NAMALWA (cell line): ENCODE results near the gene NBAS.

Experiments used
- DNase-seq: peaks from one replicate; pipeline ENCODE4 v3.0.0-alpha.2; 2015; ENCODE audit warnings: low spot score

Gene NBAS

DNA sequence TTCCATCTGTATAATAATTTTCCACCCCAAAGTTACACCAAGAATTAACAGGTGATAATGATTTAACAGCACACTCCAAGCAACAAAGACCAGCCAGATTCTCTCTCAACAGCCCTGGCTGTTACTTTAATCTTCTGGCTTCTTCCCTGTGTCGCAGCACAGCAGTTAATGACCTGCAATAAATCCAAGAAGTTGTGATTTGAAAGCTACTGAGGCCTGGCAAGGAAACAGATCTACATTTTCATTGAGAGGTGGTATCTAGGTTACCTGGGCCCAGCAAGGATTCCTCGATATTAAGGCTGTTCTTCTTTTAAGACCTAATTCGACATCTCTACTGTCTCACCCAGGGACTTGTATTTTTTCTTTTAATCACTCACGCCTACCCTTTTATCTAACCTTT, 433.8 kb downstream of the NBAS start:
- DNase-seq: no peak

DNA sequence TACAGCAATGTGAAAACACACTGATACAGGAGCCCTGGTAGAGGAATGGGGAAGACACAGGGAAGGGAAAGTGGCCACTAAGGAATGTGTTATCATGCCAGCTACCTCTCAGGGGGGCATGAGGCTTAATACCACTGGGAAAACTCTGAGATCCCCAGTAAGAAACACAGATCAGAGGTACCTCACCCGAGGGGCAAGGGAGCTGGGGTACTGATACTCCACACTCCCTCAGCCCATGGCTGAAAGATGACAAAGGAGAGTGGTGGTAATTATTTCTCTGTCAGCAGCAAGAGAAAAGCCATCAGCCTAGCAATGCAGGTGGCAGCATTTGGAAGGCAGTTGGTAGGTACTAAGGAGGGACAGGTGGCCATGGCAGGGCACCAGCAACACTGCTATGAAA, 434.8 kb downstream of the NBAS start:
- DNase-seq: no peak

DNA sequence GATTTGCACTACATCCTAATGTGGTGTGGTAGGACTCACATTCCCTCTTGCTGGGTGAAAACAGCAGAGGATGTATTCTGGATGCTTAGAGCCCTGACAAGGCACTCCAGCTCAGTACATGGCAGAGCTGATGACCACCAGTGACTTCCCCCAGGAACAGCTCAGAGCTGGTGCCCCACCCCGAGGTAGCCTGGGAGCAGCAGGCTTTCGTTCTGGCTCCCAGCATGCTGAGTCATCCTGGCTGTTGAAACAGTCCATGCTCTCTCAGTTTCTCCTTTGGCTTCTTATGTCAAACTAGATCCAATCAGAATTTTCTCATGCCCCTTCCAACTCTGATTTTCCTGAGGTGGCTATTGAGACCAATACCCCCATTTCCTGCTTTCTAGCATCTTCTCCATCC, 438.2 kb downstream of the NBAS start:
- no peak for DNase-seq

DNA sequence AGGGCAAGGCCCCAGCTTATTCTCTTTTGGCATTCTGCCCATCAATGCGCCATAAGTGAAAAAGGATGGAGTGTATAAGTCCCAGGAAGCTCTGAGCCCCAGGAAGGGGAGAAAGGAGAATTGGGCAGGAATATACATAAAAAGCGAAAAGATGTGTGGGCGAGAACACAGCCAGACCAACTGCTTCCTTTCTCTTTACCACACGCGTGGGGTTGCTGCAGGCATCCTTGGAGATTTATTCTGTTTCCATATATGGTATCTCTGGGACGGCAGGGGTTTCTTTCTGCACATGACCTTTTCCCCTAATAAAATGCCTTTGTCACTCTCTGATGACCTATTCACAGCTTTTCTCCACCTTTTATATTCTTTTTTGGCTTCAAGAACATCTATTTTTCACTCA, 440.5 kb downstream of the NBAS start:
- no peak for DNase-seq

DNA sequence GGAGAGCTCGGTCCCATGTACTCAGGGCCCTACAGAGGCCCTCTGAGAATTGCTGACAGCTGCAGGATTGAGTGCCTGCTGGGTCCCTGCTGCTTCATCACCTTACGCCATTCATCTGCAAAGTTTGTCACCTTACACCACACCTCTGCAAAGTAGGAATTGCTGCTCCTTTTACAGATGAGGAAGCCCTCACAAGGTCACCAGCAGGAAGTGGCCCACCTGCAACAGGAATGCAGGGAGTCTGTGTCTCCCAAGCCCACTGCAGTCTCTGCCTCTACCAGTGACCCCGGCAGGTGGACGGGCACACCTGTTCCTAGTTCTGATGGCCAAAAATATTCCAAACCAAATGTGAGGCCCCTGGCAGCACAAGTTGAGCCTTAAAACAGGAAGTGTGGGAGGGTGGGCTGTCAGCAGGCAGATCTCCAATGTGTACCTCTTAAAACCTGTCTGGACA, 441.4 kb downstream of the NBAS start:
- no peak for DNase-seq

DNA sequence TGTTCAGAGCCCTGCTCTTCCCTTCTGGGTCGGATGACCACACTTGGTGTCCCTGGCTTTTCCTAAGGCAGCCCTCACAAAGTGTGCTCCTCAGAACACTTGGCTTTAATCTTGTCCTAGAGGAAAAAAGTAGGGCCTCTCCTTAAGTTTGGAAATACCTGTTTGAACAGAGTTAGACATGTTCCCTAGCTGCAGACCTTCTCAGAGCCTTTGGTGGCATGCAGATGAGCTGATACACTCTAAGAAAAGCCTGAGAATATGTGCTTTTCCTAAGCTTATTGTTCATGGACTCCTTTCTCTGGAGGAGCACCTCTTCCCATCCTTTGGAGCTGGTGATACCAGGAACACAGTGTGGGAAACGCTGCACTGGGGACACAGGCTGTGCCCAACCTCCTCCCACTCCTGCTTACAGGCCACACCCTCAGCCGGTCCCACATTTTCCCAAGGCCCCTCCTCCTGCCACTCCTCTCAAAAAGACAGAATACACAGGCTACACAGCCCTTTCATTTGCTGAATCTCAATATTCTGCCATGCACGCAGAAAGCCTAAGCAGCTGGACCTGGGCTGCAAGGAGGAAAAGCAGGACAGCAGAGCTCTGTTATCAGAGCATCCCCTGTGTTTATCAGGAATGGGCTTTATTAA, 443.6 kb downstream of the NBAS start:
- no peak for DNase-seq
